A673 (cell line): ENCODE measurements around the gene MT3. TPM values are rescaled to one million over a fixed set of nuclear protein-coding genes. Genes with fewer than 3 reads are reported as not detected.
"Not testable (repeated sequence)": the region's sequence is repeated elsewhere in the genome, so short reads cannot be mapped to it uniquely, and the experiment has no call there.

Experiments
- BruUV-seq: library from RNA; stranded (reverse); fragments of 400-500 nt; replicated peaks from 2 replicates; lab custom pipeline; 2021; lab: Mats Ljungman, UMichigan
- CTCF ChIA-PET: fragments of 300-600 bp; sonication (Branson Sonifier 250); formaldehyde crosslinking; loops from one replicate; lab custom pipeline; 2022; ENCODE audit warnings: antibody characterized with exemption; lab: Charles Lee
- POLR2A ChIA-PET: fragments of 300-600 bp; sonication (Branson Sonifier 250); formaldehyde crosslinking; loops from one replicate; lab custom pipeline; 2022; ENCODE audit warnings: antibody characterized with exemption; ENCODE audit not compliant: low non-redundant PET; lab: Charles Lee
- DNase-seq: peaks from one replicate; pipeline ENCODE4 v3.0.0-alpha.2; 2015; ENCODE audit warnings: low spot score
- H3K27ac ChIP-seq: fragments of 200-600 bp; sonication (generic); 2 replicates; pipeline ENCODE4 v1.5.1; 2016; ENCODE audit warnings: mixed run types, low read depth, mild to moderate bottlenecking, mixed read lengths, antibody characterized with exemption, low read length; ENCODE audit not compliant: poor library complexity, severe bottlenecking
- H3K27me3 ChIP-seq: fragments of 200-600 bp; sonication (generic); replicated peaks from 2 replicates; pipeline ENCODE4 v1.6.1; 2017; ENCODE audit warnings: mixed run types, low read depth, mild to moderate bottlenecking, mixed read lengths, antibody characterized with exemption, low read length; ENCODE audit not compliant: insufficient read depth, poor library complexity
- H3K36me3 ChIP-seq: fragments of 200-600 bp; sonication (generic); 2 replicates; pipeline ENCODE4 v1.6.1; 2016; ENCODE audit warnings: mixed run types, mild to moderate bottlenecking, mixed read lengths, antibody characterized with exemption, low read length; ENCODE audit not compliant: insufficient read depth, poor library complexity, severe bottlenecking
- H3K4me1 ChIP-seq: fragments of 200-600 bp; sonication (generic); 2 replicates; pipeline ENCODE4 v1.6.1; 2017; ENCODE audit warnings: mixed run types, mild to moderate bottlenecking, mixed read lengths, antibody characterized with exemption, low read length; ENCODE audit not compliant: insufficient read depth, poor library complexity, severe bottlenecking
- H3K4me3 ChIP-seq: fragments of 200-600 bp; sonication (generic); 2 replicates; pipeline ENCODE4 v1.5.1; 2016; ENCODE audit warnings: low read depth, mixed run types, mild to moderate bottlenecking, mixed read lengths, low read length; ENCODE audit not compliant: poor library complexity, severe bottlenecking
- H3K9me3 ChIP-seq: fragments of 200-600 bp; sonication (generic); 2 replicates; pipeline ENCODE4 v1.6.1; 2016; ENCODE audit warnings: mixed run types, low read depth, mild to moderate bottlenecking, mixed read lengths, antibody characterized with exemption, low read length; ENCODE audit not compliant: poor library complexity, severe bottlenecking
- EZH2 ChIP-seq: fragments of 200-600 bp; sonication (generic); IDR thresholded peaks from 2 replicates; pipeline ENCODE4 v1.6.1; 2017; ENCODE audit warnings: borderline replicate concordance, low read depth, mild to moderate bottlenecking, mixed read lengths, antibody characterized with exemption, low read length; ENCODE audit not compliant: poor library complexity, severe bottlenecking
- intact Hi-C: fragments of 100-400 bp; cut with micrococcal nuclease; formaldehyde crosslinking; loops from one replicate; pipeline ENCODE4 v1.10.0; 2022; ENCODE audit not compliant: unreplicated experiment
- total RNA-seq: library from RNA; stranded (reverse); gene quantifications from 2 replicates; pipeline ENCODE4 v1.2.3, GENCODE V29; 2021
- TF ChIP-seq, protein P1 (sequence below): fragments of 300-800, 200-600 bp; sonication (generic); conservative IDR thresholded peaks from 2 replicates; pipeline ENCODE4 v1.5.1; 2017; ENCODE audit warnings: low read depth, mild to moderate bottlenecking, antibody characterized with exemption, low read length, moderate library complexity, mixed read lengths

The MT3 gene
- total RNA-seq, 1 experiment from 2014 or later, result not detected

DNA sequence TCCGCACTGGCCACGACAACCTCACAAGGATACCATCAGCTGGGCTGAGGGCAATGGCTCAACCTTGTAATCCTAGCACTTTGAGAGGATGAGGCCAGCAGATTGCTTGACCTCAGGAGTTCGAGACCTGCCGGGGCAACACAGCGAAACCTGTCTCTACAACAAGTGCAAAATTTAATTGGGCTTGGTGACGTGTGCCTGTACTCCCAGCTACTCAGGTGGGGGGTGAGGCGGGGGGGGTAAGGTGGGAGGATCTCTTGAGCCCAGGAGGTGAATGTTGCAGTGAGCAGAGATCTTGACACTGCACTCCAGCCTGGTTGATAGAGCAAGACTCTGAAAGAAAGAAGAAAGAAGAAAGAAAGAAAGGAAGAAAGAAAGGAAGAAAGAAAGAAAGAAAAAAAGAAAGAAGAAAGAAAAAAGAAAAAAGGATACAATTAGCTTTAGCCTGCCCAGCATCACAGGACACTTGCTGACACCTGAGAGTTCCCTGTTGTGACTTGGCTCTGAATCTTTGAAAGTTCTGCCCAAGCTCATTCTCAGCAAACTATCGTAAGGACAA is 31.1 kb downstream of the MT3 start:
- Histone ChIP-seq H3K4me3 (no peak overlapping the region), H3K27ac (no peak overlapping the region), H3K27me3 (no peaks in the 10 kb centered on the region), H3K36me3 (no peaks in the 10 kb centered on the region), H3K9me3 (no peaks in the 10 kb centered on the region), H3K4me1 (no peaks in the 10 kb centered on the region)
- BruUV-seq, result no TSS peak
- DNase-seq, result no peak
- intact Hi-C loops, result no loop called here
- CTCF ChIA-PET, result no interaction called here
- POLR2A ChIA-PET, result no interaction called here
- TF ChIP-seq, protein P1, sequence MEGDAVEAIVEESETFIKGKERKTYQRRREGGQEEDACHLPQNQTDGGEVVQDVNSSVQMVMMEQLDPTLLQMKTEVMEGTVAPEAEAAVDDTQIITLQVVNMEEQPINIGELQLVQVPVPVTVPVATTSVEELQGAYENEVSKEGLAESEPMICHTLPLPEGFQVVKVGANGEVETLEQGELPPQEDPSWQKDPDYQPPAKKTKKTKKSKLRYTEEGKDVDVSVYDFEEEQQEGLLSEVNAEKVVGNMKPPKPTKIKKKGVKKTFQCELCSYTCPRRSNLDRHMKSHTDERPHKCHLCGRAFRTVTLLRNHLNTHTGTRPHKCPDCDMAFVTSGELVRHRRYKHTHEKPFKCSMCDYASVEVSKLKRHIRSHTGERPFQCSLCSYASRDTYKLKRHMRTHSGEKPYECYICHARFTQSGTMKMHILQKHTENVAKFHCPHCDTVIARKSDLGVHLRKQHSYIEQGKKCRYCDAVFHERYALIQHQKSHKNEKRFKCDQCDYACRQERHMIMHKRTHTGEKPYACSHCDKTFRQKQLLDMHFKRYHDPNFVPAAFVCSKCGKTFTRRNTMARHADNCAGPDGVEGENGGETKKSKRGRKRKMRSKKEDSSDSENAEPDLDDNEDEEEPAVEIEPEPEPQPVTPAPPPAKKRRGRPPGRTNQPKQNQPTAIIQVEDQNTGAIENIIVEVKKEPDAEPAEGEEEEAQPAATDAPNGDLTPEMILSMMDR, result no peak
- no peak for TF ChIP-seq EZH2

DNA sequence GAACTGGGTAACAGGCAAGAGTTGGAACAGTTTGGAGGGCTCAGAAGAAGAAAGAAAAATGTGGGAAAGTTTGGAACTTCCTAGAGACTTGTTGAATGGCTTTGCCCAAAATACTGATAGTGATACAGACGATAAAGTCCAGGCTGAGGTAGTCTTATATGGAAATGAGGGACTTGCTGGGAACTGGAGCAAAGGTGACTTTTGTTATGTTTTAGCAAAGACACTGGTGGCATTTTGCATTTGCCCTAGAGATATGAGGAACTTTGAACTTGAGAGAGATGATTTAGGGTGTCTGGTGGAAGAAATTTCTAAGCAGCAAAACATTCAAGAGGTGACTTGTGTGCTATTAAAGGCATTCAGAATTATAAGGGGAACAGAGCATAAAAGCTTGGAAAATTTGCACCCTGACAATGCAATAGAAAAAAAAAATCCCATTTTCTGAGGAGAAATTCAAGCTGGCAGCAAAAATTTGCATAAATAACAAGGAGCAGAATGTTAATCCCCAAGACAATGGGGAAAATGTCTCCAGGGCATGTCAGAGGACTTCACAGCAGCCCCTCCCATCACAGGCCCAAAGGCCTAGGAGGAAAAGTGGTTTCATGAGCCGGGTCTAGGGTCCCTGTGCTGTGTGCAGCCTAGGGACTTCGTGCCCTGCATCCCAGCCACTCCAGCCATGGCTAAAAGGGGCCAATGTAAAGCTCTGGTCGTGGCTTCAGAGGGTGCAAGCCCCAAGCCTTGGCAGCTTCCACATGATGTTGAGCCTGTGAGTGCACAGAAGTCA is 32.5 kb downstream of the MT3 start:
- H3K4me3 ChIP-seq, CTCF ChIA-PET, DNase-seq, H3K4me1 ChIP-seq, H3K27ac ChIP-seq, H3K27me3 ChIP-seq, H3K9me3 ChIP-seq, intact Hi-C loops, BruUV-seq, H3K36me3 ChIP-seq, POLR2A ChIA-PET: not testable (repeated sequence)

DNA sequence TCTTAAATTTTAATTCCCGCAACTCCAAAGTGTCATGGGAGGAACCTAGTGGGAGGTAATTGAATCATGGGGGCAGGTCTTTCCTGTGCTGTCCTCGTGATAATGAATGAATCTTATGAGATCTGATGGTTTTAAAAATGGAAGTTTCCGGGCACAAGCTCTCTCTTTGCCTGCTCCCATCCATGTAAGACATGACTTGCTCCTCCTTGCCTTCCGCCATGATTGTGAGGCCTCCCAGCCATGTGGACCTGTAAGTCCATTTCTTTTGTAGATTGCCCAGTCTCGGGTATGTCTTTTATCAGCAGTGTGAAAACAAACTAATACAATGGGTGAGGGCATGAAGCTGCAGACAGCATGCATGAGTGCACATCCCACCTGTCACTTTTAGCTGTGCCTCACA is 33.9 kb downstream of the MT3 start:
- DNase-seq, H3K4me3 ChIP-seq, H3K27me3 ChIP-seq, H3K27ac ChIP-seq, H3K9me3 ChIP-seq, H3K36me3 ChIP-seq, intact Hi-C loops, POLR2A ChIA-PET, BruUV-seq, CTCF ChIA-PET, H3K4me1 ChIP-seq: not testable (repeated sequence)

DNA sequence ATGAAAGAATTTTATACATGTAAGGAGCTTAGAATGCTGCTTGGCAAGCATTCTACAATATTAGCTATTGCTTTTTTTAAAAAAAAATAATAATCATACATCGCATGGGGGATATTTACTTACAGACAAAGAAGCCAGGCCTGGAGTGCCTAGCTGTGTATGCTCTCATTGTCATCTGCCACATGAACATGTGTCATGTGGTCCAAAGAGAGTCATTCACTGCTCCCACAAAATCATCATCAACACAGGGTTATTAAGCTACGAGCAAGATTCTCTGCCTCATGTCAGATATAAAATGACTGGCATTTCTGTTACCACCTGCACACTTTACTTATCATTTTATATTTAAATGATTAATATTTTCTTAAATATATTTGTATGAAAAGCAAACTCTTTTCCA is 34.3 kb downstream of the MT3 start:
- POLR2A ChIA-PET, result no interaction called here
- Histone ChIP-seq H3K4me3 (no peak overlapping the region), H3K9me3 (no peaks in the 10 kb centered on the region), H3K4me1 (peaks cover 6% of the 10 kb centered on the region), H3K27me3 (no peaks in the 10 kb centered on the region), H3K36me3 (no peaks in the 10 kb centered on the region), H3K27ac (no peak overlapping the region)
- CTCF ChIA-PET, result no interaction called here
- intact Hi-C loops, result no loop called here
- TF ChIP-seq, protein P1, result no peak
- BruUV-seq, result no TSS peak
- DNase-seq, result no peak
